HG02852 (cell line): ENCODE results near the gene CTPS2.
"Not testable (repeated sequence)": the region's sequence is repeated elsewhere in the genome, so short reads cannot be mapped to it uniquely, and the experiment has no call there.

ENCODE experiments used
- ATAC-seq: cut with Tn5 transposase; IDR thresholded peaks from one replicate; pipeline ENCODE4 v1.9.1; 2021; ENCODE audit warnings: mild to moderate bottlenecking, moderate library complexity; ENCODE audit not compliant: unreplicated experiment

CTPS2 gene, protein sequence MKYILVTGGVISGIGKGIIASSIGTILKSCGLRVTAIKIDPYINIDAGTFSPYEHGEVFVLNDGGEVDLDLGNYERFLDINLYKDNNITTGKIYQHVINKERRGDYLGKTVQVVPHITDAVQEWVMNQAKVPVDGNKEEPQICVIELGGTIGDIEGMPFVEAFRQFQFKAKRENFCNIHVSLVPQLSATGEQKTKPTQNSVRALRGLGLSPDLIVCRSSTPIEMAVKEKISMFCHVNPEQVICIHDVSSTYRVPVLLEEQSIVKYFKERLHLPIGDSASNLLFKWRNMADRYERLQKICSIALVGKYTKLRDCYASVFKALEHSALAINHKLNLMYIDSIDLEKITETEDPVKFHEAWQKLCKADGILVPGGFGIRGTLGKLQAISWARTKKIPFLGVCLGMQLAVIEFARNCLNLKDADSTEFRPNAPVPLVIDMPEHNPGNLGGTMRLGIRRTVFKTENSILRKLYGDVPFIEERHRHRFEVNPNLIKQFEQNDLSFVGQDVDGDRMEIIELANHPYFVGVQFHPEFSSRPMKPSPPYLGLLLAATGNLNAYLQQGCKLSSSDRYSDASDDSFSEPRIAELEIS

DNA sequence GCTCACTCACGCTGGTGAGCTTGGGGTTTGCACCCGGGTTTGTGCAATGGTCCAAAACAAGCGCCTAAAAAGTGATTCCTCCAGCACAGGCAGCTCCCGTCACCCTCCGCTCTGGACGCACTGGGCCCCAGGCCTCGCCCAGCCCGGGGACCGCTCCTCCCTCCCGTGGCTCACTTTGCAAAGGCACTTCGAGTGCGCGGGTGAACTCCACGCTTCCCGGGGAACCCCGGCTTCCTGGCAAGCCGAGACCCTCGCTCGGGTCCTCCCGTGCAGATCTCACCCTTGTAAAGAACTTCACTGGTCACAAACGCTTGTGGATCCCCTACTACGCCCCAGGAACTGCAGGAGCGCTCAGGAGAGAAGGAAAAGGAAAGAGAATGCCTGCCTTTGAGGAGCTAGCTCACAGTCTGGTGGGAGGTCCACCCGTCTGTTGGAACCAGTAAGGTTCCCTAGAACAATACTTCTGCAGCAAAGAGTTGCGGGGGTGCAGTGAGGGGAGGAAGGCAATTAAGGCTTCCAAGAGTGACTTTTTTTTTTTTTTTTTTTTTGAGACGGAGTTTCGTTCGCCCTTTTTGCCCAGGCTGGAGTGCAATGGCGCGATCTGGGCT lies at the start of gene CTPS2:
Gene CTPS2 (minus strand): TSS at position 122 of the 608 bp plus-strand sequence. CDS start 9,767 bp downstream, outside the sequence.
- peak; percentile 81 for ATAC-seq

DNA sequence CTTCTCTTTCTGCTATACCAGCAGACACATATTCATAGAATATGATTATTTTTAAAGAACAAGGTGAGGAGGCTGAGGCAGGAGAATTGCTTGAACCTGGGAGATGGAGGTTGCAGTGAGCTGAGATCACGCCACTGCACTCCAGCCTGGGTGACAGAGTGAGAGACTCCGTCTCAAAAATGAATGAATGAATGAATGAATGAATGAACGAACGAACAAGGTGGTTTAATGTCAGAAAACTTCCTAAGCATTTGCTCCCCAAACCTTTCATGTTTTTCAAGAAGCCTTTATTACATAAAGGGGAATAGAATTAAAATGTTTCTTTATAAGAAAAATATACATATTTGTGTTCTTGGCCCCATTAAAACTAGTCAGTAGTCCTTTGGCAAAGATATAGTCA lies 49.0 kb upstream of the CTPS2 start:
- not testable (repeated sequence) for ATAC-seq

DNA sequence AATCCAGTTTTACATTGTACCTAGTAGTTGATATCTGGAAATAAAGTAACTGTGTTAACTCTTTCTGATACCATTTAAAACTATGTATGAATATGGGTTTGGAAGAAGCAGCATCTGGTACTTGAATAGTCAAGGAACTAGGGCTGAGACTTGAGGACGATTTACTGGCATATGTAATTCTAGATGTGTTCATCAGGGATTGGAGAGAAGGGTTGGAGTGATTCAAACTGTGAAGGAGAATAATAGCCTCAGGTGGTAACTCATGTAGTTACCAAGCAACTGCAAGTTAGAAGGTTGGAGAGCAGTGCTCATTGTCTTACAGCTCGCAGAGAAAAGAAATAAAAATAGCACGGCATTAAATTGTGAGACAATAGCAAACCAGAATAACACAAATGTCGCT lies 44.3 kb upstream of the CTPS2 start:
- no peak for ATAC-seq

DNA sequence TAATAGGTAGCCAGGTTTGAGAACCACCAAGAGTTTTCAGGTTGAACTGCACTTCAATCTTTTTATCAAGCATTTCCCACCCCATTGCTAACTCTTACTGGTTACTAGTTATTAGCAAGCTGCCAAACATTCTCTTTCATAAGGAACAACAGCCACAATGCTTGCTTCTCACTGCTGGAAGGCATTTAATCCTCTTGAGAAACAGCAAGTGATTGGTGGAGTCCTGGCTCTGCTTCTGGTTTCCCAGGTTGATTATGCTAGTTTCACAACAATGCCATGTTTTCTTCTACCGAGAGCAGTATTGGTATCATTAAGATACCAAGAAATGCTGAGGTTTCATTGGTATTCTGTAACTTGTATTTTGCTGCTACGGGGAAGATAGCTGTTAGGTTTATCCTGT lies 41.5 kb upstream of the CTPS2 start:
- no peak for ATAC-seq

DNA sequence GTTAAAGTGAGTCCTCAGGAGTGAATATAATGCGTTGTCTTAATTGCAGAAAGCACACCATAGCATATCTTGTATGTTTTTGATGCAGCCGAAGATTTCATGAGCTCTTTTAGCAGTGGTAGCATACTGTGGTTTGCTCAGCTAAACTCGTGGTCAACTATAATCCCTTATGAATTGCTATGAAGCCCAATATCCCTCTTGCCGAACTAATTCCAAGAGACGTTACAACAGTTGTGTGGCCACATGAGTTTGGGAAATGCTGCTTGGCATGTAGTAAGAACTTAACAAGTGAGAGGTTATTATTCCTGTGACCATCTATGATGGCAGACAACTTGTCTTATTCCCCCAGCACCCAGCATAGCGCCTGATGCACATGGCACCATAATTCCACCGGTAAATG lies 37.7 kb upstream of the CTPS2 start:
- no peak for ATAC-seq

DNA sequence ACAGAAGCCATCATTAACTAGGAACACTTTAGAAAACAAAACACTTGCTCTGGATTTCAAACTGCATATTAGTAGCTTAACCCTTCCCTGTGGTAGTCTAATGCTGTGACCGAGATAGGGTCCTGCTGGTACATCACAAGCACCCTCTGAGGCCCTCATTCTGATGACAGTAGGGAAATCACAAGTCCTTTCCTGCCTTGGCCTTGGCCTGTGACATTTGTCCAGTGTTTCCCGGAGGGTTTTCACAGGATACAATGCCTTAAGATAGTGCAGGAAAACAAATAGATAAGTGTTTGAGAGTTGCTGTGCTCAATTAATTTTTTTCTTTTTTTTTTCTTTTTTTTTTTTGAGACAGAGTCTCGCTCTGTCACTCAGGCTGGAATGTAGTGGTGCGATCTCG lies 36.0 kb upstream of the CTPS2 start:
- ATAC-seq, result no peak

DNA sequence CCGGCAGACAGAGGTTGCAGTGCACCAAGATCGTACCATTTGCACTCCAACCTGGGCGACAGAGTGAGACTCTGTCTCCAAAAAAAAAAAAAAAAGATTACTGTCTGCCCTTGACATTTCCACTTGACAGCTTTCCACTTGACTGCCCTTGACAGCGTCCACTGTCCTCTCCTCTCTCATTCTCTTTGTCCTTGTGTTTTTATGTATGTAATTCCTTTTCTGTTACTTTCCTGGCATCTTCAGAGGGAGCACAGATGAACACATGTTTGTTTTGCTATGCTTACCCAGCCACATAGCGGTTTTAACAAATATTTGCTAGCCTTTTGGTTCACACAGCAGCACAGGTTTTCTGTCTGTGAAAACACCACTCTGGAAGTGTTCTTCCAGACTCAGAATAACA lies 33.2 kb upstream of the CTPS2 start:
- ATAC-seq, result no peak

DNA sequence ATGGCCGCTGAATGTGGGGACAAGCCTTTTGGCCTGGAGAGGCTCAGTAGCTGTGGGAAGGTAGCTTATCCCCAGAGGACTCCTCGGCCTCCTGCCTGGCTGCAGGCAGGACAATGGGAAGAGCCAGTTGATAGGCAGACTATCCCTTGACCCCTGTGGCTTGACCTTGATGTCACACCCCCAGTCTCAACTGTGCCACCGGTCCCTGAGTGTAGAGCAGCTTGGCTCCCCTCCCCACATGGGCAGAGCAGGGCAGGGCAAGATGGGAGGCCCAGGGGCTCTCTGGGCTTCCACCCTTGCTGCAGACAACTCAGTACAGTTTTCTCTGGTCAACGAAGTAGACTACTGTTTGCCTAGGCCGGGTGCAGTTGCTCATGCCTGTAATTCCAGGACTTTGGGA lies 32.6 kb upstream of the CTPS2 start:
- no peak for ATAC-seq

DNA sequence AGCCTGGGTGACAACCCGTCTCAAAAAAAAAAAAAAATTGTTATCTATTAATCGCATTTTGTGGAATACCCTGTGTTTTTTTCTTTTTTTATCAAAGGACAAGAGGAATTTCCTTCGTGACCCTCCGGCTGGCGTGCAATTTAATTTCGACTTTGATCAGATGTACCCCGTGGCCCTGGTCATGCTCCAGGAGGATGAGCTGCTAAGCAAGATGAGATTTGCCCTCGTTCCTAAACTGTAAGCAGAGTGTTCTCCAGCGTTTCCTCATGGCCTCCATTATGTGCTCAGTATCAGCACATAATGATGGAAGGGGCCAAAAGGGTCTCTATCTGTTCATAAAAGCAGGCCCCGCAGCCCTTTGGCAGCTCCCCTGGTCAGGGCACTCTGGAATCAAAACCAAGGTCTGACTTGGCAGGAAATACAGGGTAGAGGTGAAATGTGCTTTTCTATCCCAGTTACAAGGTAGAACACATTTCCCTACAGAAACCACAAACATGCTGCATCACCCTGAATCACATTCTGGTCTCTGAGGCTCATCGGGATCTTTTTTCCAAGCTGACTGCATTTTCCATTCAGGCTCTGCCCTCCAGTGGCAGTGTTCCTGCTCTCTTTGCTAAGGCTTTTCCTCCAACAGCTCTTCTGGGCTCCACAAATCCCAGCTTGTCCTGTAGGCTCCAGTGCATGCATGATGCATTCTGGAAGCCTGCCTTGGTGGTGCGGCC lies 31.3 kb upstream of the CTPS2 start:
- ATAC-seq, result no peak

DNA sequence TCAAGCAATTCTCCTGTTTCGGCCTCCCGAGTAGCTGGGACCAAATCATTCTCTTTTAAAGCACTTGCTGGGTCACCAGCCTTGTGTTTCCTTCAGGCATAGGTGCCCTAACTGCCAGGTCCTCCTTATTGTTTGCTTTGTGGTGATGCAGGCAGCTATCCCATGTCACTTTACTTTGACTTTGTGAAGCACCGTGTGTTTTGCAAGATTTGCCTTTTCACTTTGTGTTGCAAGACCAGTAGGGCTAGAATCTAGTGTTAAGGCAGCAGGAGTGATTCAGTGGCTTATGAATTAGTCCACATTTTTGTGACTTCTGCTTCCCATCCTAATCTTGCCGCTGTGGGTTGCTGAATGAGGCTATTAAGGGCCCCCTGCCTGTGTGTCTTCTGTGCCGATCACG lies 27.1 kb upstream of the CTPS2 start:
- ATAC-seq, result no peak

DNA sequence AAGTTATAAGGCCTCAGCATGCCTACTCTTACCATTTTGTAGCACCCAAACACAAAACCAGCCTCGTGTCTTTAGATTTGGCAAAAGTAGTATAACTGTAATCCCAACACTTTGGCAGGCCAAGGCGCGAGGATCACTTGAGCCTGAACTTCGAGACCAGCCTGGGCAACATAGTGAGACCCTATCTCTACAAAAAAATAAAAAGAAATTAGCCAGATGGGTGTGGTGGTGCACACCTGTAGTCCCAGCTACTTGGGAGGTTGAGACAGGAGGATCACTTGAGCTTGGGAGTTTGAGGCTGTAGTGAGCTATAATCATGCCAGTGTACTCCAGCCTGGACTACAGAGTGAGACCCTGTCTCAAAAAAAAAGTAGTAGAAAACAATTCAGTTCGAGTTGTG lies 24.6 kb upstream of the CTPS2 start:
- no peak for ATAC-seq

DNA sequence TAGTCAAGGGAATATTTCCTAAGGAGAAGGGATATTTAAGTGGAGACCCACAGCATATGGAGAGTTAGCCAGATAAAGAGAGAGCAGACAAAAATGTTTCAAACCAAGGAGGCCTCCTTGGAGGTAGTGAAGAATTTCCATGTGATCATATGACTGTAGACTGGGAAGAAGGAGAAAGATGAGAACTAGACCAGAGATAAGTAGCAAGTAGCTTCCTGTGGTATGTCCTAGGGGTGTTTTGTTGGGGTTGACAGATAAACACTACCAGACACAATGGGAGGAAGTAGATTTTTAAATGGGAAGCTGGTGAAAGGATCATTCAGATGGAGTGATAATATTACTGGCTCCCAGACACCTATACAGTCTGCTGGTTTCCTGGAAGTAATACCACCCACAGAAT lies 20.5 kb upstream of the CTPS2 start:
- no peak for ATAC-seq

DNA sequence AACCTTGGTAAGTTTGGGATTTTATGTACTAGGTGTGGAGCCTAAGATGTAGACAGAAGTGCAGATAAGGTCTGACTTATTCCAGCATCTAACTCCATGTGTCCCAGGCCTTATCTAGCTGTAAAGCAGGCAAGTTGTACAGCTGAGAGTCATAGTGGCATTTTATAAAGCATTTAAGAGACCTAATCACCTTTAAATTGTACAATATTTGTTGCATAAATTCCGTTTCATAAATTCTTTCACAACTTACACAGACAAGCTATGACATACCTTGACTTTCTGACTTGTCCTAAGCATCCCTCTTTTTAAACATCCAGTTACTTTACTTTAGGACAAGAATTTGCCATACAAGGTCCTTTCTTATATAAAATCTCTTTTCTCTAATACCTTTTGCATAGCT lies 18.0 kb upstream of the CTPS2 start:
- ATAC-seq, result no peak

DNA sequence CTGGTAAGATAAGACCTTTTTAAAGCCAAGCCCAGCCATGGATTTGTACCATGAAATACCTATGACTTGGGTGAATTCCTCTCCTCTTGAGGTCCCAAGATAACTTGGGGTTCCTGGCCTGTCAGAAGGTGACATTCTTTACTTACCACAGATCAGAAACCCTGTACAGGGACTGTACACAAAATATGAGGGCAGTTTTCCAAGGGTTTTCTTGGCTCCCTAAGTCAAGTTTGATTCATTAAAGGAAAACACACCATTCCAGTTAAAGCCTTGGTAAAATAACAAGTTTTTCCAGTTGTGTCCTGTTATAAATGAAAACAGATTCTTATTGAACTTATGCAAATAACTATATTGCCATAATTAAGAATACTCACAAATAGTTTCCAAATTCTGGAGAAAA lies 15.2 kb upstream of the CTPS2 start:
- no peak for ATAC-seq

DNA sequence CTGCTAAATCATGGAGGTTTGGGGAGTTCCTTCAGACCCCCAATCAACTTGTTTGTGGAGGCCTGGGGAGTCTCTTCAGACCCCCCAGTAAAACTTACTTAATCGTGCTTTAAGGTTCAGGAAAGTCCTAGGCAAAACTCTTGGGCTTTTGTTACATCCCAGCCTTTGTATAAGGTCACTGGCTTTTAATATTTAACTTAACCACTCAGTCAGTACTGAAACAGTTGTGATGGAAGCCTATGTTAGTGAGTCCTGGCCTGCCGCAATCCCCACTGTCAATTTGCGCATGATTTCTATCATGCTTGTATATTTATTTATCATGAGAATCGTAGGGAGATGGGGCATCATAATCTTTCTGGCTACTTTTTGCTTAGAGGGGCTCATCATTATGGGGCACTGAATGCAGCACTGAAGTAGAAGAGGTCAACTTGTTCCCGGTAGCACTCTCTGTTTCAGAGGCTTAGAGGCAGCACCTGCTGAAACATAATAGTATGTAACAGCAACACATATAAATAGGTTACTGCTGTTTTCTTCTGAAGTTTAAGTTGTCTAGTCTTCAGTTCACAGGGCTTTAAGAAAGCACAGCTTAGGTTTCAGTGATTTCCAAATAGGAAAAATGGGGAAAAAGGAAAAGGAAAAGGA lies 14.0 kb upstream of the CTPS2 start:
- not testable (repeated sequence) for ATAC-seq

DNA sequence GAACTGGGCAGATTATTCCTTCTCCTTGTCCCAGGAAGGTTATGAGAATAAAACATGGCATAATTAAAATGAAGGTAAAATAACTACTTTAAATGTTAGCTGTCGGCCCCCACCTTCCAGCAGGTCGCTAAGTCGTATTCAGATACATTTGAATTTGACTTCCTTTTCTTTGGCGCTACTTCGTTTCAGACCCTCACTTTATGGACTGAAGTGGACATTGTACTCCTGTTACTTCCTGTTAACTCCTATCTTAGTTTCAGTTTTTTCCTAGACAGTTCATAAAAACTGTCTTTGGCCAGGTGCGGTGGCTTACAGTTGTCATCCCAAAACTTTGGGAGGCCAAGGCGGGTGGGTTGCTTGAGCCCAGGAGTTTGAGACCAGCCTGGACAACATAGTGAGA lies 12.6 kb upstream of the CTPS2 start:
- no peak for ATAC-seq

DNA sequence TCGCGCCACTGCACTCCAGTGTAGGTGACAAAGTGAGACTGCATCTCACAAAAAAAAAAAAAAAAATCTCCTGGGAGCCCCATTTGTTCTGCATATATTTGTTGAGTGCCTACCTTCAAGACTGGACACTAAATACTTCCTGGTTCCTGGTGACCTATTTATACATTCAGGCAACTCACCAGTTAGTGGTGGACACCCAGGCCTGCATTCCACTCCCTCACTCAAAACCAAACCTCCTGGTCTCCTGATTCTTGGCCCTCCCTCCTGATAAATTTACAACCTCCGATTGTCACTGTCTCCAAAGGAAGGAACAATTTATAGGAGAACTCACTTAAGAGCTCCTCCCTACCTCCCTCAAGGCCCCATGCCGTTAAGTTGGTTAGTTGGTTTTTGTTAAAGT lies 10.0 kb upstream of the CTPS2 start:
- no peak for ATAC-seq

DNA sequence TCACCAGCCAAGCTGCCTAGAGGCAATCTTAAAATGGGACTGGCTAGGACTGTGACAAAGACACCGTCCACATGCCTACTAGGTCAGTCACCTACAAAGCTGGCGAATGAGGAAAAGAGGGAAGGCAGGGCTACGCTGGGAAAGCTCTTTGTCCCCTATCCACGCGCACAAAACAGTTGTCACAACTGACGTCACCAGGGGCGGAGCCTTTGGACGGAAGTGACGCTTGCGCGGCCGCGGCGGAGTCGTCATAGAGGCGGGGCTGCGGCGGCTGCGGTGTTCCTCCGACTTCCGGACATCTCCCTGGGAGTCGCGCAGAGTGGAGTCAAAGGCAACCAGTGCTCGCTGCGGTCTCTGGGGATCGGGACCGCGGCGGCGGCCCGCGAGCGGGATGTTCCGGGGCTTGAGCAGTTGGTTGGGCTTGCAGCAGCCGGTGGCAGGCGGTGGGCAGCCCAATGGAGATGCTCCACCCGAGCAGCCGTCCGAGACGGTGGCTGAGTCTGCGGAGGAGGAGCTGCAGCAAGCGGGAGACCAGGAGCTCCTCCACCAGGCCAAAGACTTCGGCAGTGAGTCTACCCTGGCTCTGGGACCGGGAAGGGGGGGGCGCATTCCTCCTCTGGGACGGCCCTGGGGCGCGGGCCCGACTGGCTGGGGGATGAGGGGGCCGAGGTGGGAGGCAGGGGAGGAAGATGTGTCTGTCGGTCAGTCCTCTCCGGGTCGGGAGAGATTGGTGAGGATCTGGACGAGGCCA lies 7.0 kb upstream of the CTPS2 start, which contains the start of gene SYAP1:
Gene SYAP1 (plus strand): TSS at position 279 of the 751 bp plus-strand sequence. CDS start 113 bp downstream, at position 392.
- ATAC-seq, result peak; percentile 99

DNA sequence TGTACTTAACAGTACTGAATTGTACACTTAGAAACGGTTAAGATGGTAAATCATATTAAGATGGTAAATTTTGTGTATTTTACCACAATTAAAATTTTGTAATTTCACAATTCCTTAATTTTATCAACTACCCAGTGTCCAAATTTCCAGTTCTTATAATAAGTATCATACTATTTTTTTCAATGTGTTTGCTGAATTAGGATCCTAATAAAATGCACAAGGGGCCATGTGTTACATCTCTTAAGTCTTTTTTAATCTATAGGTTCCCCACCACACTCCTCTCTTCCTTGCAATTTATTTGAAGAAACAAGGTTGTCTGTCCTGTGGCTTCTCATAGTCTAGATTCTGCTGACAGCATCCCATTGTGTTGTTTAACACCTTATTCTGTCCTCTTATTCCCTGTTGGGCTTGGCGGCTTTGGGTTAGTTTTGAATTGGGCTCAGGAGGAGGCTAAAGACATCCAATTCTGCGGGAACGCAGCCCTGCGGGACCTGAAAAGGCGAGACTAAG lies 6.4 kb upstream of the CTPS2 start:
- peak; percentile 33 for ATAC-seq

DNA sequence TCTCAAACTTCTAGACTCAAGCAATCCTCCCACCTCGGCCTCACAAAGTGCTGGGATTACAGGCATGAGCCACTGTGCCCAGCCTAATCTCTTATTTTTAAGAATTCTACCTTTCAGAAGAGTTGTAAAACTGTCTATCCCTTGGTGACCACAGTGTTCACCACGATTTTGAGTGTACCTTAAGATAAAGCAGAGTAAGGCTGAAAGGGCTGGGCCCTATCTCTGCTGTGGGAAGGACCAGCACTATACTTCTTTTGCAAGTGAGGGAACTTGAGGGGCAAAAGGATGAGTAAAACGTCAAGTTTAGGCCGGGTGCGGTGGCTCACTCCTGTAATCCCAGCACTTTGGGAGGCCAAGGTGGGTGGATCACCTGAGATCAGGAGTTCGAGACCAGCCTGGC lies 4.0 kb upstream of the CTPS2 start:
- ATAC-seq, result not testable (repeated sequence)
